GM23248 (cell line): Measurements from ENCODE around the gene FERMT3.

ENCODE experiments used
- EZH2 ChIP-seq: fragments of 200-600 bp; sonication (generic); IDR thresholded peaks from 2 replicates; pipeline ENCODE4 v1.6.1; 2018; ENCODE audit warnings: antibody characterized with exemption, mild to moderate bottlenecking; ENCODE audit not compliant: insufficient read depth, poor library complexity, severe bottlenecking
- EZH2phosphoT487 ChIP-seq: fragments of 200-600 bp; sonication (generic); IDR thresholded peaks from 2 replicates; pipeline ENCODE4 v1.6.1; 2018; ENCODE audit warnings: antibody characterized with exemption, moderate library complexity, mild to moderate bottlenecking, low read depth; ENCODE audit not compliant: insufficient read depth

DNA sequence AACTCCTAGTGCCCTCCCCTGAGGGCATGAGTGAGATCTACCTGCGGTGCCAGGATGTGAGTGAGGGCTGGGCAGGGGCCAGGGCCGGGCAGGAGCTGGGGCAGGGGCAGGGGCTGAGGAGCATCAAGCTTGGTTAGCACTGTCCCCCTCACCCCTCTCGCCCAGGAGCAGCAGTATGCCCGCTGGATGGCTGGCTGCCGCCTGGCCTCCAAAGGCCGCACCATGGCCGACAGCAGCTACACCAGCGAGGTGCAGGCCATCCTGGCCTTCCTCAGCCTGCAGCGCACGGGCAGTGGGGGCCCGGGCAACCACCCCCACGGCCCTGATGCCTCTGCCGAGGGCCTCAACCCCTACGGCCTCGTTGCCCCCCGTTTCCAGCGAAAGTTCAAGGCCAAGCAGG lies 13.8 kb downstream of the FERMT3 start:
- TF ChIP-seq EZH2 = no peak
- no peak for TF ChIP-seq EZH2phosphoT487
